HEK293T (cell line): ENCODE results near the gene COQ8A.

Source experiments
- CTCF ChIA-PET: fragments of 350-600 bp; formaldehyde crosslinking; extraction: SDS; loops from one replicate; lab custom pipeline; 2021; ENCODE audit warnings: antibody characterized with exemption, inconsistent platforms; lab: Yijun Ruan, JAX
- POLR2A ChIA-PET: fragments of 350-600 bp; formaldehyde crosslinking; extraction: SDS; loops from one replicate; lab custom pipeline; 2020; ENCODE audit warnings: antibody characterized with exemption, inconsistent platforms; lab: Yijun Ruan, JAX
- DNase-seq: peaks from one replicate; pipeline ENCODE4 v3.0.0; 2012; ENCODE audit warnings: mixed read lengths; ENCODE audit errors: extremely low spot score
- ARNT ChIP-seq: fragments of 450-650 bp; IDR thresholded peaks from 2 replicates; pipeline ENCODE4 v1.6.1; 2017; ENCODE audit warnings: mild to moderate bottlenecking
- BHLHE40 ChIP-seq: fragments of 450-650 bp; IDR thresholded peaks from 2 replicates; pipeline ENCODE4 v1.6.1; 2016; ENCODE audit warnings: mild to moderate bottlenecking, moderate library complexity, borderline replicate concordance
- CTBP1 ChIP-seq: fragments of 450-650 bp; IDR thresholded peaks from 2 replicates; pipeline ENCODE4 v1.6.1; 2016; ENCODE audit warnings: borderline replicate concordance
- ELF4 ChIP-seq: fragments of 450-650 bp; IDR thresholded peaks from 2 replicates; pipeline ENCODE4 v1.6.1; 2017; ENCODE audit warnings: antibody characterized with exemption
- FOXA1 ChIP-seq: fragments of 450-650 bp; IDR thresholded peaks from 2 replicates; pipeline ENCODE4 v1.6.1; 2016; ENCODE audit warnings: mild to moderate bottlenecking
- FOXK2 ChIP-seq: fragments of 450-650 bp; IDR thresholded peaks from 2 replicates; pipeline ENCODE4 v1.6.1; 2016; ENCODE audit warnings: mild to moderate bottlenecking
- FOXM1 ChIP-seq: fragments of 450-650 bp; IDR thresholded peaks from 2 replicates; pipeline ENCODE4 v1.6.1; 2017; ENCODE audit warnings: mild to moderate bottlenecking, borderline replicate concordance
- HDGF ChIP-seq: fragments of 450-650 bp; IDR thresholded peaks from 2 replicates; pipeline ENCODE4 v1.6.1; 2017; ENCODE audit warnings: antibody characterized with exemption, borderline replicate concordance
- L3MBTL2 ChIP-seq: fragments of 450-650 bp; conservative IDR thresholded peaks from 2 replicates; pipeline ENCODE4 v1.6.1; 2016; ENCODE audit warnings: mild to moderate bottlenecking
- LEF1 ChIP-seq: fragments of 450-650 bp; IDR thresholded peaks from 2 replicates; pipeline ENCODE4 v1.6.1; 2017; ENCODE audit warnings: mild to moderate bottlenecking, borderline replicate concordance
- NFRKB ChIP-seq: fragments of 450-650 bp; IDR thresholded peaks from 2 replicates; pipeline ENCODE4 v1.6.1; 2016; ENCODE audit warnings: mild to moderate bottlenecking, moderate library complexity
- SP1 ChIP-seq: fragments of 450-650 bp; IDR thresholded peaks from 2 replicates; pipeline ENCODE4 v1.6.1; 2017
- SUZ12 ChIP-seq: fragments of 450-650 bp; IDR thresholded peaks from 2 replicates; pipeline ENCODE4 v1.6.1; 2016; ENCODE audit warnings: mild to moderate bottlenecking
- TARDBP ChIP-seq: fragments of 450-650 bp; IDR thresholded peaks from 2 replicates; pipeline ENCODE4 v1.6.1; 2016
- ZNF384 ChIP-seq: fragments of 450-650 bp; IDR thresholded peaks from 2 replicates; pipeline ENCODE4 v1.6.1; 2016
- TF ChIP-seq, protein P1 (sequence below): fragments of 450-650 bp; IDR thresholded peaks from 2 replicates; pipeline ENCODE4 v1.6.1; 2016

The COQ8A gene

GRCh38 chr1:226893936-226894335, 46.2 kb upstream of the COQ8A start:
- POLR2A ChIA-PET = no interaction called here
- TF ChIP-seq L3MBTL2 (no peak), ARNT (no peak), HDGF (no peak)
- DNase-seq = no peak
- CTCF ChIA-PET = interaction anchor here (1.0 kb wide), 1 partner anchor 16 kb away, joined by 3 read pairs; no protein-coding TSS in a partner anchor

DNA sequence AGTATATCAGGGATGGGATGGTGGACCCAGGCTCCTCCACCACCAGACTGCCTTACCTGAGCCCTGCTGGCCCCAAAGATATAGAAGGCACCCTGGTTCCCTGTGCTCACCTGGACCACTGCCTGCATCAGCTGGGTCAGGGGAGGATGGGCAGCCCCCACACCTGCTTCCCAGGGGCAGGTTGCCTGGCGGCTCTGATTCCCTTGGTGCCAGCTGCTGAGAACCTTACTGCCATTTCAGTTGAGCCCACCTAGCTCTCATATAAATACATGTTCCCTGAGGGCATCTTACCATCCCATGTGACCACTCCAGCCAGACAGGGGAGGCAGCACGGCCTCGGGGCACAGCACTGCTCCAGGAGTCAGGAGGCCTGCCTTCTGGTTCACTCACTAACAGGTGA, 45.3 kb upstream of the COQ8A start:
- no peak for TF ChIP-seq FOXK2
- no peak for TF ChIP-seq ZNF384
- TF ChIP-seq L3MBTL2 = no peak
- TF ChIP-seq SP1 = no peak
- no peak for TF ChIP-seq LEF1
- no peak for TF ChIP-seq ARNT
- no peak for TF ChIP-seq SUZ12
- no peak for TF ChIP-seq TARDBP
- no peak for TF ChIP-seq ELF4
- TF ChIP-seq HDGF = no peak
- TF ChIP-seq FOXA1 = no peak
- no peak for TF ChIP-seq NFRKB
- TF ChIP-seq, protein P1, sequence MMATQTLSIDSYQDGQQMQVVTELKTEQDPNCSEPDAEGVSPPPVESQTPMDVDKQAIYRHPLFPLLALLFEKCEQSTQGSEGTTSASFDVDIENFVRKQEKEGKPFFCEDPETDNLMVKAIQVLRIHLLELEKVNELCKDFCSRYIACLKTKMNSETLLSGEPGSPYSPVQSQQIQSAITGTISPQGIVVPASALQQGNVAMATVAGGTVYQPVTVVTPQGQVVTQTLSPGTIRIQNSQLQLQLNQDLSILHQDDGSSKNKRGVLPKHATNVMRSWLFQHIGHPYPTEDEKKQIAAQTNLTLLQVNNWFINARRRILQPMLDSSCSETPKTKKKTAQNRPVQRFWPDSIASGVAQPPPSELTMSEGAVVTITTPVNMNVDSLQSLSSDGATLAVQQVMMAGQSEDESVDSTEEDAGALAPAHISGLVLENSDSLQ = no peak
- TF ChIP-seq CTBP1 = no peak
- TF ChIP-seq BHLHE40 = no peak
- no peak for TF ChIP-seq FOXM1
- DNase-seq = no peak
- POLR2A ChIA-PET = no interaction called here
- CTCF ChIA-PET = no interaction called here

DNA sequence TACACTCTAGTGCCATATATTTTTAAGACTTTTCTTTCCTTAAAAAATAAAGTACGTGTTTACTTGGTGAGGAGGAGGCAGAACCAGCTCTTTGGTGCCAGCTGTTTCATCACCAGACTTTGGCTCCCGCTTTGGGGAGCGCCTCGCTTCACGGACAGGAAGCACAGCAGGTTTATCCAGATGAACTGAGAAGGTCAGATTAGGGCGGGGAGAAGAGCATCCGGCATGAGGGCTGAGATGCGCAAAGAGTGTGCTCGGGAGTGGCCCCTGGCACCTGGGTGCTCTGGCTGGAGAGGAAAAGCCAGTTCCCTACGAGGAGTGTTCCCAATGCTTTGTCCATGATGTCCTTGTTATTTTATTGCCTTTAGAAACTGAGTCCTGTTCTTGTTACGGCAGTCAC, 44.5 kb upstream of the COQ8A start:
- ChIA-PET POLR2A (interaction anchor here (1.1 kb wide), 1 partner anchor 17 kb away, joined by 3 read pairs; no protein-coding TSS in a partner anchor), CTCF (no interaction called here)
- TF ChIP-seq FOXK2 = no peak
- TF ChIP-seq FOXM1 = no peak
- no peak for TF ChIP-seq TARDBP
- no peak for TF ChIP-seq L3MBTL2
- no peak for TF ChIP-seq HDGF
- no peak for TF ChIP-seq SP1
- TF ChIP-seq ARNT = no peak
- no peak for TF ChIP-seq SUZ12
- DNase-seq = no peak

DNA sequence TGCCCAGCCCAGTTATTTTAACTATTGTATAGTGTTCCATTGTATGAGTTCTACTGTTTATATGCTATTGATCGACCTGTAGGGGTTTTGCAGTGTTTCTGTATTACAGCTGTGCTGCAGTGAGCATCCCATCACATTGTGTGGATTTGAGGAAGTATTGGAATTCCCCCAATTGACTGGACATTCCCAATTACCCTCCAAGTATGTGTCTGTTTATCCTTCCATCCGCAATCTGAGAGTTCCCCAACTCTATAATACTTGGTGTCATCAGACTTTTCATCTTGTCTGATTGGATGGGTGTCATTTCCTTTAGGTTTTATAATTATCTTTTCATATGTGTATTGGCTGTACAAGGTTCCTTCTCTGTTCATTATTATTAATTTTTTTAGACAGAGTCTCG, 41.8 kb upstream of the COQ8A start:
- no peak for TF ChIP-seq LEF1
- no peak for TF ChIP-seq ZNF384
- no peak for TF ChIP-seq FOXM1
- no peak for TF ChIP-seq SP1
- no peak for TF ChIP-seq BHLHE40
- no peak for TF ChIP-seq FOXA1
- no peak for TF ChIP-seq SUZ12
- TF ChIP-seq NFRKB = no peak
- no peak for TF ChIP-seq CTBP1
- no peak for TF ChIP-seq L3MBTL2
- no peak for TF ChIP-seq TARDBP
- TF ChIP-seq ELF4 = no peak
- DNase-seq = no peak
- CTCF ChIA-PET = no interaction called here
- POLR2A ChIA-PET = no interaction called here

DNA sequence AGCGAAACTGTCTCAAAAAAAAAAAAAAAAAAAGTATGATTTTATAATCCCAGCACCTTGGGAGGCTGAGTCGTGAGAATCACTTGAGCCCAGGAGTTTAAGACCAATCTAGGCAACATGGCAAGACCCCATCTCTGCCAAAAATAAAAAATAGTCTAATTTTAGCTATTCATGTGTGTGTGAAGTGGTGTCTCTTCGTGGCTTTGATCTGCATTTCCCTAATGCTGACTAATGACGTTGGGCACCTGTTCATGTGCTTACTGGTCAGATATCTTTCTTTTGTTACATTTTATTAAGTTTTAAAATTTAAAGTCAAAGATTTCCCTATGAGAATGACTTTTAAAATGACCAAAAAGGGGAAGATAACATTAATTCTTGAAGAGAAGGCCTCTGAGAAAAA, 38.7 kb upstream of the COQ8A start:
- POLR2A ChIA-PET = no interaction called here
- no peak for TF ChIP-seq L3MBTL2
- TF ChIP-seq ARNT = no peak
- TF ChIP-seq FOXM1 = no peak
- TF ChIP-seq, protein P1 = no peak
- TF ChIP-seq NFRKB = no peak
- no peak for TF ChIP-seq FOXA1
- TF ChIP-seq TARDBP = no peak
- no peak for TF ChIP-seq SUZ12
- no peak for TF ChIP-seq FOXK2
- no peak for TF ChIP-seq BHLHE40
- TF ChIP-seq SP1 = no peak
- TF ChIP-seq HDGF = no peak
- no peak for TF ChIP-seq ELF4
- no peak for TF ChIP-seq ZNF384
- CTCF ChIA-PET = no interaction called here
- DNase-seq = no peak

GRCh38 chr1:226902601-226903000, 37.5 kb upstream of the COQ8A start:
- ChIA-PET POLR2A (no interaction called here), CTCF (no interaction called here)
- no peak for TF ChIP-seq TARDBP
- no peak for DNase-seq

DNA sequence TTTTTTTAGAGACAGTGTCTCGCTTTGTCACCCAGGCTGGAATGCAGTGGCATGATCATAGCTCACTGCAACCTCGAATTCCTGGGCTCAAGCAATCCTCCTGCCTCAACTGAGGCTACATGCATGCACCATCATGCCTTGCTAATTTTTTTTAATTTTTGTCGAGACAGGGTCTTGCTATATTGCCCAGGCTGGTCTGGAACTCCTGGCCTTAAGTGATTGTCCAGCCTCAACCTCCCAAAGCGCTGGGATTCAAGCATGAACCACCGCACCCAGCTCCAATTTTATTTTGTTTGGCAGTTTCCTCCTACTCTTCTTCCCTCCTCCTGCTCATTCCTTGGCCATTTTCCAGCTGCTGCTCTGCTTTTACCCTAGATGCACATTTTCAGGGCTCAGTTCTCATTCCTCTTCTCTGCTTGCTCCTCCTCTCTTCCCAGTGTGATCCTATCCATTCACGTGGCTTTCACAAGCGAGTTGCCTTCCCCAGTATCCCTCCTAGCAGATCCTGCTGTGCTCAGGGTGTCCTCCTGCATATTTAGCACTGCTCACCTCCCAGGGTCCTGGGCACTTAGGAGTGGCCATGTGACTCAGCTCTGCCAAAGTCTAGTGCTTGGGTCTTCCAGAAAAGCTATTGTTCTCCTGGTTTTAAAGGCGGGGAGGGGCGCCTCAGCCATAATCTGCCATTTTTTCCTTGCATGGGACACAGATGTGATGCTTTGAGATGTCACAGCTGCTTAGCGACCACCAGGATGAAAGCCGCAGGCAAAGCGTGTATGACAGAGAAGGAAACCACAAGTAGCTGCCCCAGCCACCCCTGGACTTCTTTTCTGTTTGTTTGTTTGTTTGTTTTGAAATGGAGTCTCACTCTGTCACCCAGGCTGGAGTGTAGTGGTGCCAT, 36.0 kb upstream of the COQ8A start:
- POLR2A ChIA-PET = interaction anchor here (0.7 kb wide), 1 partner anchor 25 kb away, joined by 4 read pairs; no protein-coding TSS in a partner anchor
- TF ChIP-seq CTBP1 (no peak), FOXA1 (no peak), L3MBTL2 (no peak), FOXK2 (no peak), ELF4 (no peak), NFRKB (no peak), SP1 (no peak), TARDBP (no peak), SUZ12 (no peak), HDGF (no peak)
- TF ChIP-seq, protein P1 = no peak
- CTCF ChIA-PET = no interaction called here
- DNase-seq = no peak
